Hepatocyte (in vitro differentiated cells): ENCODE measurements around the gene TSPAN32. TPM values are rescaled to one million over a fixed set of nuclear protein-coding genes. Genes with fewer than 3 reads are reported as not detected.

ENCODE experiments used
- DNase-seq: peaks from one replicate; pipeline ENCODE4 v3.0.0-alpha.2; 2016; ENCODE audit warnings: low spot score
- H2AFZ ChIP-seq: fragments of 200-600 bp; sonication (generic); 2 replicates; pipeline ENCODE4 v1.6.0; 2016; ENCODE audit warnings: antibody characterized with exemption, mild to moderate bottlenecking
- H3K27ac ChIP-seq: fragments of 200-600 bp; sonication (generic); 2 replicates; pipeline ENCODE4 v1.5.1; 2016; ENCODE audit warnings: mild to moderate bottlenecking
- H3K27me3 ChIP-seq: fragments of 200-600 bp; sonication (generic); 2 replicates; pipeline ENCODE4 v1.6.1; 2016
- H3K36me3 ChIP-seq: fragments of 200-600 bp; sonication (generic); replicated peaks from 2 replicates; pipeline ENCODE4 v1.5.1; 2016; ENCODE audit warnings: low read depth; ENCODE audit not compliant: insufficient read depth
- H3K4me1 ChIP-seq: fragments of 200-600 bp; sonication (generic); 2 replicates; pipeline ENCODE4 v1.5.1; 2016; ENCODE audit warnings: mild to moderate bottlenecking, moderate library complexity; ENCODE audit not compliant: insufficient read depth
- H3K4me2 ChIP-seq: fragments of 200-600 bp; sonication (generic); 2 replicates; pipeline ENCODE4 v1.6.0; 2016
- H3K4me3 ChIP-seq: fragments of 200-600 bp; sonication (generic); 2 replicates; pipeline ENCODE4 v1.5.1; 2016; ENCODE audit warnings: mild to moderate bottlenecking
- H3K79me2 ChIP-seq: fragments of 200-600 bp; sonication (generic); 2 replicates; pipeline ENCODE4 v1.6.0; 2017; ENCODE audit warnings: mild to moderate bottlenecking
- H3K9me2 ChIP-seq: fragments of 200-600 bp; sonication (generic); replicated peaks from 2 replicates; pipeline ENCODE4 v1.6.0; 2017; ENCODE audit warnings: mild to moderate bottlenecking; ENCODE audit not compliant: insufficient read depth
- H3K9me3 ChIP-seq: fragments of 200-600 bp; sonication (generic); 2 replicates; pipeline ENCODE4 v1.5.1; 2016; ENCODE audit warnings: low read depth, mild to moderate bottlenecking
- H4K20me1 ChIP-seq: fragments of 200-600 bp; sonication (generic); 2 replicates; pipeline ENCODE4 v1.6.0; 2016; ENCODE audit warnings: mild to moderate bottlenecking; ENCODE audit not compliant: insufficient read depth, poor library complexity, severe bottlenecking
- CTCF ChIP-seq: fragments of 200-600 bp; sonication (generic); IDR thresholded peaks from 2 replicates; pipeline ENCODE4 v1.5.1; 2016; ENCODE audit warnings: antibody characterized with exemption, mild to moderate bottlenecking; ENCODE audit not compliant: poor library complexity
- EZH2 ChIP-seq: fragments of 200-600 bp; sonication (generic); IDR thresholded peaks from 2 replicates; pipeline ENCODE4 v1.6.1; 2016; ENCODE audit warnings: antibody characterized with exemption, mild to moderate bottlenecking, borderline replicate concordance
- EZH2phosphoT487 ChIP-seq: fragments of 200-600 bp; sonication (generic); IDR thresholded peaks from one replicate; pipeline ENCODE4 v1.6.1; 2018; ENCODE audit warnings: antibody characterized with exemption, mild to moderate bottlenecking, low read depth, moderate library complexity; ENCODE audit not compliant: unreplicated experiment, severe bottlenecking
- WGBS: methylation state at CpG from one replicate; pipeline ENCODE4 v1.1.6; 2016; ENCODE audit warnings: low lambda C conversion rate; ENCODE audit errors: missing lambda C conversion rate; 5-methylcytosine and 5-hydroxymethylcytosine counted together
- polyA plus RNA-seq: library from polyadenylated mRNA; unstranded; fragments of >200 nt; fragmentation: Nextera tagmentation; extraction: Ambion mirVana; gene quantifications from 2 replicates; pipeline ENCODE4 v1.2.1, GENCODE V29; 2016
- total RNA-seq: library from RNA; depleted of rRNA; stranded (reverse); fragments of >200 nt; gene quantifications from 2 replicates; pipeline ENCODE4 v1.2.3, GENCODE V29; 2014

TSPAN32 gene
- total and polyA plus RNA-seq, 2 experiments from 2014 or later: 1.5 to 4.8 TPM

GRCh38 chr11:2289859-2290258 lies 12.0 kb upstream of the TSPAN32 start:
- Histone ChIP-seq H4K20me1 (no peaks in the 10 kb centered on the region), H3K4me1 (no peaks in the 10 kb centered on the region)
- no peak for DNase-seq

GRCh38 chr11:2290351-2290841 lies 11.4 kb upstream of the TSPAN32 start:
- no peaks in the 10 kb centered on the region for H3K9me2 ChIP-seq
- no peaks in the 10 kb centered on the region for H3K79me2 ChIP-seq
- no peaks in the 10 kb centered on the region for H3K36me3 ChIP-seq
- H3K4me1 ChIP-seq: no peaks in the 10 kb centered on the region
- no peak overlapping the region for H2AFZ ChIP-seq
- peaks cover 5% of the 10 kb centered on the region for H3K27me3 ChIP-seq
- H4K20me1 ChIP-seq: no peaks in the 10 kb centered on the region
- no peak for DNase-seq
- WGBS: 64% methylated on average over 10 of the region's 10 CpGs
- no peaks in the 10 kb centered on the region for H3K9me3 ChIP-seq
- H3K4me3 ChIP-seq: no peak overlapping the region
- TF ChIP-seq EZH2phosphoT487: no peak
- no peak for TF ChIP-seq EZH2
- no peak for TF ChIP-seq CTCF
- H3K4me2 ChIP-seq: no peak overlapping the region
- no peak overlapping the region for H3K27ac ChIP-seq

More at GRCh38 chr11:2289859-2290258, 12.0 kb upstream of the TSPAN32 start:
- Histone ChIP-seq H3K36me3 (no peaks in the 10 kb centered on the region), H3K9me2 (no peaks in the 10 kb centered on the region), H3K4me2 (no peak overlapping the region), H3K27me3 (peaks cover 5% of the 10 kb centered on the region), H3K4me3 (no peak overlapping the region), H2AFZ (no peak overlapping the region), H3K27ac (no peak overlapping the region), H3K79me2 (no peaks in the 10 kb centered on the region), H3K9me3 (no peaks in the 10 kb centered on the region)
- TF ChIP-seq CTCF: no peak
- no peak for TF ChIP-seq EZH2
- TF ChIP-seq EZH2phosphoT487: no peak
- WGBS: 79% methylated on average over 10 of the region's 10 CpGs

- peaks cover 5% of the 10 kb centered on the region for H3K27me3 ChIP-seq
- no peak overlapping the region for H3K4me3 ChIP-seq
- DNase-seq: no peak
- no peaks in the 10 kb centered on the region for H3K9me3 ChIP-seq
- TF ChIP-seq CTCF (no peak), EZH2phosphoT487 (no peak), EZH2 (no peak)
- H3K27ac ChIP-seq: no peak overlapping the region
- H3K4me2 ChIP-seq: no peak overlapping the region
- WGBS: 89% methylated on average over 20 of the region's 20 CpGs
- no peaks in the 10 kb centered on the region for H3K9me2 ChIP-seq
- no peaks in the 10 kb centered on the region for H3K36me3 ChIP-seq
- no peaks in the 10 kb centered on the region for H3K79me2 ChIP-seq
- no peak overlapping the region for H2AFZ ChIP-seq
- no peaks in the 10 kb centered on the region for H3K4me1 ChIP-seq
- no peaks in the 10 kb centered on the region for H4K20me1 ChIP-seq
These were observed 8.3 kb upstream of the TSPAN32 start for GRCh38 chr11:2293531-2293971.
